ENCODE results near the gene TIAL1.
"Not testable (repeated sequence)": the region's sequence is repeated elsewhere in the genome, so short reads cannot be mapped to it uniquely, and the experiment has no call there.

The TIAL1 gene

DNA sequence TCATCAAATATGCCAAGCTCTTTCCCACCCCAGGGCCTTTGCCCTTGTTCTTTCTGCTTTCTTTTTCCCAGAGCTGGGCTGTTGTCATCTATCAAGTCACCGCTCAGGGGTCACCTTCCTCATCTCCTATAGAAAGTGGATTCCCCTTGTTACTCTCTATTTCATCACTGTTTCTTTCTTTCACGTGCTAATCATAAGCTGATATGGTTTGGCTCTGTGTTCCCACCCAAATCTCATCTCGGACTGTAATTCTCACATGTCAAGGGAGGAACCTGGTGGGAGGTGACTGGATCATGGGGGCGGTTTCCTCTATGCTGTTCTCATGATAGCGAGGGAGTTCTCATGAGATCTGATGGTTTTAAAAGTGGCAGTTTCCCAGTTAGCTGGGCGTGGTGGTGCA, 17.0 kb upstream of the TIAL1 start:
- DNase-seq: no peak

DNA sequence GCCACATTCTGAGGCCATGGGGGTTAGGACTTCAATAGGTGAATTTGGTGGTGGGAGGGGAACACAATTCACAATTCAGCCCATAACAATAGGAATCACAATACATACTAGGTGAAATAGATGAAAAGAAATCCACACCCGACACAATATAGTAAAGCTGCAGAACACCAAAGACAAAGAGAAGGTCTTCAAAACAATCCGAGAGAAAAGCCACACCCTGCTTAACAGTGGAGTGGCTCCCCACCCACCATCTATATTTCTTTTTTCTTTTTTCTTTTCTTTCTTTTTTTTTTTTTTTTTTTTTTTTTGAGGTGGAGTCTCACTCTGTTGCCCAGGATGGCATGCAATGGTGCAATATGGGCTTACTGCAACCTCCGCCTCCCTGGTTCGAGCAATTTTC, 14.7 kb upstream of the TIAL1 start:
- no peak for DNase-seq

DNA sequence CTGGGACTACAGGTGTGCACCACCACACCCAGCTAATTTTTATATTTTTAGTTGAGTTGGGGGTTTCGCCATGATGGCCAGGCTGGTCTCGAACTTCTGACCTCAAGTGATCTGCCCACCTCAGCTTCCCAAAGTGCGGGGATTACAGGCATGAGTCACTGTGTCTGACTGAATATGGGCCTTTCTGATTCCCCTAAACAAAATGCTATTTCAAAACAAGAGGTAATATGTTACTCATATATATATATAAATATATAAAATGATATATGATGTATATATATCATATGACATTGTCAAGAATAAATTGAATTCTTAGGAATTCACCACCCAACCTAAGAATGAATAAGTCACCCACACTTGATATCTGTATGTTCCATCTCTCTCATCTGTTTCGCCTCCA, 12.8 kb upstream of the TIAL1 start:
- no peak for DNase-seq

DNA sequence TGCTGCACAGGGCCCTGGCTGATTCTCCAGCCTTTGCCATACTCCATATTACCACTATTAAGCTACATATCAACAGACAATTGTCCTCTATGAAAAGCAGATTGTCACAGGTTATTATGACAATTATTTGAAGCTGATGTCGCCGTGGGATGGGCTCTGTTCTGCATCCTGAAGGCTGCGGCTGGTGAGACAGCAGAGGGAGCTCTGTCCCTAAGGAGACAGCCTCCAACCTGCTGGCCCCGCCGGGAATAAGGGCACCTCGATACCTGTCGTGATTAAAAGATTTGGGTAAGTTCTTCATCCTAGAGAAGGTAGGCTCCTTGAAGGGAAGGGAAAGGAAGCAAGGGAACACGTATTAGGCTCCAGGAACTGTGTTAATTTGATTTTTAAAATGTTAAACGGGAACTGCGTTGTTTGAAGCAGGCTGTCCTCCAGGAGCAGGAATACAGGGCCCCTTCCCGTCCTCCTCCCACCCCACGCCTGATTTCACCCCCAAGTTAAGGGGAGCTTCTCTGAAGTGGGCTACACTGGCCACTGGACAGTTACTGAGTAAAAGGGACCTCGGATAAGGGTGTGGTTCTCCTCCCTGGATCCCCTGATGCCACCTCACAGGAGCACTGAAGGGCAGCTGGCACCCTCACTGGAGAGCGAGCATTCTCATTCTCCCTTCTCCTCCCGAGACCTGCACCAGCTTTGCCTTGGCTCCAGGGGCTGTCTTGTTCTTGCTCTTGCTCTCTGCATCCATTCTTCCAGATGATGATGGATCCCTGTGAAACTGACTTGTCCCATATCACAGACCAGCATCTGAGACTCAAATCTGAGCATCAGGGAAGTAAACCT, 11.8 kb upstream of the TIAL1 start:
- DNase-seq: peak; percentile 39

DNA sequence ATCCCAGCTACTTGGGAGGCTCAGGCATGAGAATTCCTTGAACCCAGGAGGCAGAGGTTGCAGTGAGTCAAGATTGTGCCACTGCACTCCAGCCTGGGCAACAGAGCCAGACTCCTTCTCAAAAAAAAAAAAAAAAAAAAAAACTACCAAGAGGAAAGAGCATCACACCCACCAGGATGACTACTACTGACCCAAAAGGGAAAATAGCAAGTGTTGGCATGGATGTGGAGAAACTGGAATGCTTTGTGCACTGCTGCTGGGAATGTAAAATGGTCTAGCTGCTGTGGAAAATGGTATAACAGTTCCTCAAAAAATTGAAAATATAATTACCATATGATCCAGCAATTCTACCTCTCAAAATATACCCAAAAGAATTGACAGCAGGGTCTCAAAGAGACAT, 7.7 kb upstream of the TIAL1 start:
- no peak for DNase-seq

DNA sequence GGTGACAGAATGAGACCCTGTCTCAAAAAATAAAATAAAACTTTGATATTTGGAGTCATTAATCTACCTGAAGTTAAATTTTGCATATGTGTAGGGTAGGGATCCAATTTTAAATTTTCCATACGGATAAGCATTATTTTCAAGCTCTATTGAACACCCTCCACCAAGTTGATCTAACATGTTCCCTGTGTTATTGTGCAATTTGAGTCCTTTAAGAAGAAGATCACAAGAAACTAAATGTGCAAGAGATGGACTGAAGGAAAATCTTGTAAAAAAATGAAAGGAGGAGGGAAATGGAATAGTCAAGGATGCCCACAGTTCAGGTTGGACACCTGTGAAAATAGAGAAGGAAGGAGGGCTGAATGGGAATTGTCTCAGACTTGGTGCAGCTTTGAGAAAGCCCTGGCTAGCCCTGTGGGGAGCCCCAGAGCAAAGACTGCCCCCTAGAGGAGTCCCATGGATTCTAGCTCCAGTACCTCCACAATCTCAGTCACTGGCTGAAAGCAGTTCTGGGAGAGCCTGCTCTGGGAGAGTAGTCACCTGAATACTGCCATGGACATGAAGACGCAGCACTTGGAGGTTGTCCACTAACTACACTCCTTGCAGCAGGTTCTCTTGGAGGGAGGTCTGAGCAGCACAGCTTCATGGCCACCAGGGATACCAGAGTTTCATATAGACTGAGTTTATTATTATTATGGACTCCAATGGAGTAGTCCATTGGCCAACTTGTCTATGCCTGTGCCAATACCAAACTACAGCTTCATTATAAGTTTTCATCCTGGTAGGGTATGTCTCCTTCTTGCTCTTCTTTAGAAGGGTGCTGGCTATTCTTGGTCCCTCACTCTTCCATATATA, 5.7 kb upstream of the TIAL1 start:
- no peak for DNase-seq

DNA sequence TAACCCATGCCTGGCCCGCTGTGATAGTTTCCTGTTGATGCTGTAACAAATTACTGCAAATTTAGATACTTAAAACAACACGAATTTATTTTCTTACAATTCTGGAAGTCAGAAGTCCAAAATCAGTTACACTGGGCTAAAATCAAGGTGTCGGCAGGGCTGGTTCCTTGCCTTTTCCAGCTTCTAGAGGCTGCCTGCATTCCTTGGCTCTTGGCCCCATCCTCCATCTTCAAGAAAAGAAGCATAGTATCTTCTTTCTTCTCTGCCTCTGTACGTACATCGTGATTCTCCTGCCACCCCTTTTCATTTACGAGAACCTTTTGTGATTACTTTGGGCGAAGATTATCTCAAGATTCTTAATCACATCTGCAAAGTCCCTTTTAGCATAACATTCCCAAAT, 1.6 kb upstream of the TIAL1 start:
- no peak for DNase-seq

DNA sequence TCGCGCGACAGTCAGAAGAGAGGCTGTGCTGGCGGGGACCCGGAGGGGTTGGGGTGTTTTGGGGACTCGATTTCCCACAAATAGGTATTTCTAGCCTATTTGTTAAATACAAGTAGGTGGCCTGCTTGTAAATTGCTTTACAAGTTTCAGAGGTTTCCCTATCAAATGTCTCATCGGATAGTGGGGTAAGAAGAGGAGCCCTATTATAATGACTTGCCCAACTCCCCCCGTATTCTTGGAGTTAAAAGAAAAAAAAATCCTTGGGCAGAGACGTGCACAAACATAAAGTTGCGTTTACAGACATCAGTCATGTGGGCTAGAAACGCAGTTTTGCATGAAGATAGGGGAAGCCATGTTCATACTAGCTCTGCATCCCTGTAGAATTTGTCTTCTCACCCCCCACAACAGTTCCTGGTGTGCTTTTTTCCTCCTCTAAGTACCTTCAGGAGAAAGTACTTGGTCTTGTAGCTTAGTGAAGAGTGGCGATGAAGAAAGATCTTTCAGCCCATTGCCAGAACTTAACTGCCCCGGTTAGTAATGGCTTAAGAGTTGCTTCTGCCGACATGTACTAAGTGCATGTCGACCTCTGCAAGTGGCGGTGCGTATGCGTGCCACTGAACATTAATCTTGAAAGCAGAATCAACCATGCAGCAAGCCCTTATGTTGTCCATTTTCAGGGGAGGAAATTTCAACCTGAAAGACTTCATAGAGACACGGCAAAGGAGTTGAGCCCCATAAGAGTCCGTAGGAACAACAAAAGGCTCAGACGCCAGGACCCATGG, 832 bp upstream of the TIAL1 start:
- peak; percentile 28 for DNase-seq

DNA sequence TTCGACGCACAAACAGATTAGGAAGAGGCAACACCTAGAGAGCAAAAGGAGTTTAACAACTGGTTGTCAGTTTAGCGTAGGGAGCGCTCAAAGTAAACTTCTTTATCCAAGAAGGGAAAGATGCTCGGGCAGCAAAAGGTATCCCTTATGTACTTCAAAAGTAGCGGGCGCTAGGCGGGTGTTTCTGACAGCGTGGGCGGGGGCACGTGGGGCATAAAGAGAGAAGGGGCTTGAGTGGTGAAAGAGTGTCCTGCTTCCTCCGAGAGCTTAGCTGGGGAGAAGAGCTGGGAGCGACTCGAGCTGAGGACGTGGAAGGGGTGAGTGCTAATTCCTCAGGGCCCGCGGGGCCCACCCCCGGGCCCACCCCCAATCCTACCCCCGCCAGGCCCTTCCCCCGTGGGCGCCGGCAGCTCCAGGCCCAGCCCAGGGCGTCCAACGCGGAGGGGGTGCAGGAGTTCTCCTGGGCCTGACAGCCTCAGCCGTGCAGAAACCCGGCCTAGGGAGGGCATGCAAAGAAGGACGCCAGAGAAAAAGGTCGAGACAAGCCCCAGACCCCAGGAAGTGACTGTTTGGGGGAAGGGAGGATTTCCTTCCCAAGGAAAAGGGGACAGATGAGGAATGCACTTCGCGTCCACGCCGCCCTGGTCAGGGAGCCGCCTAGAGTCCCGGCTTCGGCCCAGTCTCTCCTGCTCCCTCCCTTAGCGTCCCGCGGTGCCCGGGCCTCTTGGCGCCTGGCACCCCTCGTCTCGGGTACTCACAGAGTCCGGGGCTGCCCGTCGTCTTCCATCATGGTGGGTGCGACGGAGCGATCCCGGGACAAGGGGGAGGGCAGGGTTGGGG, 868 bp downstream of the TIAL1 start:
- DNase-seq: peak; percentile 7

DNA sequence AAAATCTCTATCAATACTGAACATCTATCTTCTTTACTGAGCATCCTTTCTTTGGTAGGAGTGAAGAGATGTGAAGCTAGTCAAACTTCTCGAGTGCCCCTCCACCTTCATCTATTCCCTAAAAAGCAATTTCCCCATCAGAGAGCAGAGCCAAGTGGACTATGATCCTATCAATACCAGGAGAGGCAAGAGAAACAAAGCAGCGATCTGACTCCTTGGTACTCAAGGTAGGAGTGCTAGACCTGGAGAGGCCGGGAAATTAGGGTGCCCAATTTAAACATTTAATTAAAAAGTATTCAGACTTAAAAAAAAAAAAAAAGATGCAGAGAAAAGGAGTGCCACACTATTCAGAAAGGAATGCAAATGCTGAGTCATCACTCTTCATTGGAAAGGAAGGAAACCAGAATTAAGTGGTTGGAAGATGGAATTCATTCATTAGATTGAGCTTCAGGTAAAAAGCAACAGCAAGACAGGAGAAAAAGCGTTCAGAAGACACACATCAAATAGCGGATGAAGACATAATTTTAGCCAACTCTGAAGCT, 1.6 kb downstream of the TIAL1 start:
- DNase-seq: no peak

DNA sequence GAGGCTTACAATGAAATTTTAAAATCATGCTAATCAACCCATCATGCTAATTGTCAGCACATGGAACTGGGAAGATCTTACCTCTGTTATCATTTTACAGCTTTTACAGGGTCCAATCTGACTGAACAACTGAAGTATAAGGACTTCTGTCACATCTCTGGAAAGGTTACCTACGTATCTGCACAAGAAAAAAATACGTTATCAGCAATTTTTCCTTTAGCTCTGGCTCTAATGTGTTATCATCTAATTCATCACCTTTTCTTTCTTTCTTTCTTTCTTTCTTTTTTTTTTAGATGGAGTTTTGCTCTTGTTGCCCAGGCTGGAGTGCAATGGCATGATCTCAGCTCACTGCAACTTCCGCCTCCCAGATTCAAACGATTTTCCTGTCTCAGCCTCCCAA, 8.7 kb downstream of the TIAL1 start:
- no peak for DNase-seq

DNA sequence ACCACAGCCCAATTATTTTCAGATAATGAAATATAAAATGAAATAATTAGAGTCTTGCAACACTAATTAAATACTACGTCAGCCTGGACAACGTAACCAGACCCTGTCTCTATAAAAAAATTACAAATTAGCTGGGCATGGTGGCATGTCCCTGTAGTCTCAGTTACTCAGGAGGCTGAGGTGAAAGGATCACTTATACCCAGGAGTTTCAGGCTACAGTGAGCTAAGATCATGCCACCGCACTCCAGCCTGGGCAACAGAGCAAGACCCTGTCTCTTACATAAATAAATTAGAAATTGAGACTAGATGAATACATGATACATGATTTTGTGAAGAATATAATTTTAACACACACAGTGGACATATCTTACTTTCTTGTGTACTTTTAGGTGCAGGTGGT, 18.4 kb downstream of the TIAL1 start:
- no peak for DNase-seq

DNA sequence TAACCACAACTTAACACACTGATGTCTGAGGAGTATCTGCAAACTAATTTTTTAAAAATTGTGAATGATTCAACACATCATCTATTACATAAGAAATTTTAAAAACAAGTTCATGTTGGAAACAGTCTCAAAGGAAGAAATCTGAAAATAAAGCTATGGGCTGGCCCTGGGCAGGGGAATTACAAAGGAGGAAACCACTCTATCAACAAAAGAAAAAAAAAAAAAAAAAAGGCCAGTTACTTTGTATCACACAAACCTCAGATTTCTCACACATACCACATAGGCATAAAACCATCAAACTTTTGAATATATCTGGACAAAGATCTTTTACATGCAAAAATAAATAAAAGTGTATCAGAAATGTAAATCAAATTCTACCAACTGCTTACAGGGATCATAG, 20.8 kb downstream of the TIAL1 start:
- no peak for DNase-seq

DNA sequence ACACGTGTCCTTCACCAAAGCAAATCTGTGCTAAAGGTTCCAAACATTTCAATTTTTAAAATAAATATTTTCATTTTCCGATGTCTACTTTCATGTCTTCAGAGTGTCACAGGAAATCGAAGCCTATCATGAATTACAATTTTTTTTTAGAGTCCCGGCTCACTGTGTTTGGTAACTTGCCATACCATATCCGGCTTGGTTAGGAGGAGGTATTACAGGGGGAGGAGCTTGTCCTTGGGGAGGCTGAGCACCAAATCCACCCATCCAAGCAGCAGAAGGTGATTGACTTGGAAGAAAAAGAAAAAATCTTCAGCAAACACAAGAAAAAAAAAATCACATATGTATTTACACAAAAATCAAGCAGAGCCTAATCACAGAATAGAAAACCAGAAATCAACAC, 21.3 kb downstream of the TIAL1 start:
- DNase-seq: no peak

DNA sequence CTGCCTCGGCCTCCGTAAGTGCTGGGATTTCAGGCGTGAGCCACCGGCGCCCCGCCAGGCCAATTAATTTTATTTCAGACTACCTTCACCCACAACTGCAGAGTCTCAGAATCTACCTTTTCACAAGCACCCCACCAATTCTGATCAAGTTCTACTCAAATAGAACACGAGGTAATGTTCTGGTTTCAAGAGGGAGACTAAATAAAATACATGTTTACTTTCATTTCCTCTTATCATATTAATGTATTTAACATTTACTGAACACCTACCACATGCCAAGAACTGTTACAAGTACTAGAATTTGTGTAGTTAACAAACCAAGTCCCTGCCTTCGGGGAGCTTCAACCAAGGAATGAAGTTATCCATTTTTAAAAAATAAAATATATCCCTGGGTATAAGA, 28.8 kb downstream of the TIAL1 start:
- DNase-seq: no peak

DNA sequence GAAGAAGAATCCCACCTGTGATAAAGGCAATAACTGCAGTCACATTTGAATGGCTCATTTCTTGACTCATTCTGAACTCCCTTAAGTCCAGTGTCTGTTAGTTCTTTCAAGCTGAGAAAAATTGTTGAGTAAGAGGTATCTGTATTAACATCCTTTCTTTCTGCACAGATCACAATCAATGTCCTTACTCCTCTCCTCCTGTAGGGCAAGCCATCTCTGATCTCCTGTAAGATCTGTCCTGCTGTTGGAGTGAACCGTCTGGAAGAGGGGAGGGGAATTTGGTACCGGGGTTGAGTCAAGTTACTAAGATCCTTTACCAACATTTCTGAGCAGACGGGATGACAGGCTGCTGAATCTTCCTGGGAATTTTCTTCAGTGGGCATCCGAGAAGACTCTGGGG, 34.7 kb downstream of the TIAL1 start:
- DNase-seq: no peak

DNA sequence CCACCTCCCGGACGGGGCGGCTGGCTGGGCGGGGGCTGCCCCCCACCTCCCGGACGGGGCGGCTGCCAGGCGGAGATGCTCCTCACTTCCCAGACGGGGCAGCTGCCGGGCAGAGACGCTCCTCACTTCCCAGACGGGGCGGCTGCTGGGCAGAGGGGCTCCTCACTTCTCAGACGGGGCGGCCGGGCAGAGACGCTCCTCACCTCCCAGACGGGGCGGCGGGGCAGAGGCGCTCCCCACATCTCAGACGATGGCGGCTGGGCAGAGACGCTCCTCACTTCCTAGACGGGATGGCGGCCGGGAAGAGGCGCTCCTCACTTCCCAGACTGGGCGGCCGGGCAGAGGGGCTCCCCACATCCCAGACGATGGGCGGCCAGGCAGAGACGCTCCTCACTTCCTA, 37.3 kb downstream of the TIAL1 start:
- not testable (repeated sequence) for DNase-seq

DNA sequence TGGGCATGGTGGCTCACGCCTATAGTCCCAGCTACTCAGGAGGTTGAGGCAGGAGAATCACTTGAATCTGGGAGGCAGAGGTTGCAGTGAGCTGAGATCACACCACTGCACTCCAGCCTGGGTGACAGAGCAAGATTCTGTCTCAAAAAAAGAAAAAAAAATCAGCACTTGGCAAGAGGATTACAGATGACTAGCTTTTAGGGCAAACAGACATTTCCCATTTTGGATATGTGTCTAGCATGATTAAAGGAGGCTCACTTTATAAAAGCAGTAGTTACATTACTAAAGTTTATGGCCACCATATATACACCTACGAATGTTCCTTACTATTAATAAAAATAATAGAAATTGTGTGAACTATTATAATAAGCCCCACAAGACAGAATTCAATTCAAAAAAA, 40.7 kb downstream of the TIAL1 start:
- not testable (repeated sequence) for DNase-seq

DNA sequence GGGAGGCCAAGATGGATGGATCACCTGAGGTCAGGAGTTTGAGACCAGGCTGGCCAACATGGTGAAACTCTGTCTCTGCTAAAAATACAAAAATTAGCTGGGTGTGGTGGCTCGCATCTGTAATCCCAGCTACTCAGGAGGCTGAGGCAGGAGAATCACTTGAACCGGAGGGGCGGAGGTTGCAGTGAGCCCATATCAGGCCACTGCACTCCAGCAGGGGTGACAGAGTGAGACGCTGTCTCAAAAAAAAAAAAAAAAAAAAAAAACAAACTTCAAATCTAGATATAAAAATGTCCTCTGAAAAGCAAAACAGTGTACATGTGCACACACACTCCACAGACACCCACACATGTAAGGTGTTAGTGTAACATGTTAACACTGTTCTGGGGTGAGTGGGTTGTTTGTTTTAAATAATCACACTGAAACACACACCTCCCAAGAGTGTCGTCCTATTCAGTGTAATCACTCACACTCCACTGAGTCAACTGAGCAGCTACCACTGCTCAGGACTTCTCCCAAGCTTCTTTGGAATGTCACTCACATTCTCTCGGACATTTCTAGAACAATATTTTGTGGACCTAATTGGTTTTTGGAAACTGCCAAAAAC, 41.5 kb downstream of the TIAL1 start:
- no peak for DNase-seq

DNA sequence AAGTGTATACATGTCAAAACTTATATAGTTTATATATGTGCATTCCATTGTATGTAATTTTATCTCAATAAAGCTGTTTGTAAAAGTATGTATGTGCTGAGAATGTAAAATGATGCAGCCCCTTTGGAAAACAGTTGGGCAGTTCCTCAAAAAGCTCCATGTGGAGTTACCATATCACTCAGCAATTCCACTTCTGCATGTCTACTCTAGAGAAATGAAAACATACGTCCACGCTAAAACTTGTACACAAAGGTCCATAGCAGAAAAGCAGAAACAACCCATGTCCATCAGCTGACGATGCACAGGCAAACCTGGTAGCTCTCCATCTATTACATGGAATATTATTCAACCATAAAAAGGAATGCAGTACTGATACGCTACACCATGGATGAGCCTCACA, 45.9 kb downstream of the TIAL1 start:
- DNase-seq: no peak

DNA sequence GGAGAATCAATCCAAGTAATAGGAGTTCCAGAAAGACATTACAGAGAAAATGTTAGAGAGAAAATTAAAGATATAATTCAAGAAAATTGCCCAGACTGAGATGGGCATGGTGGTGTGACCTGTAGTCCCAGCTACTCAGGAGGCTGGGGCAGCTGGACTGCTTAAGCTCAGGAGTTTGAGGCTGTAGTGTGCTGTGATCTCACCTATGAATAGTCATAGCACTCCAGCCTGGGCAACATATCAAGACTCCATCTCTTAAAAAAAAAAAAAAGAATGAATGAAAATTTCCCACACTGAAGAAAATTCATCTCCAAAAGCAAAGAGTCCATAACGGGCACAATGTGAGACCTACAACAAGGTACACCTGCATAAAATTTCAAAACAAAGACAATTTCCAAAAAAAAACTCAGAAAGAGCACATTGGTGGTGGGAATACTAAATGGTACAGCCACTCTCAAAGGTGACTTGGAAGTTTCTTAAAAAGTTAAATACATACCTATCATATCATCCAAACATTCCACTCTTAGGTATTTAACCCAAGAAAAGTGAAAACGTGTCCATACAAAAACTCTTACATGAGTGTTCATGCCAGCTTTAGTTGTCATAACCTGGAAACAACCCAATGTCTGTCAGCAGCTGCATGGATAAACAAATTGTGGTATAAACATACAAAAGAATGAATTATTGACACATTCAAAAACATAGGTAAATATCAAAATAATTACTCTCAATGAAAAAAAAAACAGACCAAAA, 47.3 kb downstream of the TIAL1 start:
- no peak for DNase-seq
